ENCODE measurements around the gene PRMT2.

DNA sequence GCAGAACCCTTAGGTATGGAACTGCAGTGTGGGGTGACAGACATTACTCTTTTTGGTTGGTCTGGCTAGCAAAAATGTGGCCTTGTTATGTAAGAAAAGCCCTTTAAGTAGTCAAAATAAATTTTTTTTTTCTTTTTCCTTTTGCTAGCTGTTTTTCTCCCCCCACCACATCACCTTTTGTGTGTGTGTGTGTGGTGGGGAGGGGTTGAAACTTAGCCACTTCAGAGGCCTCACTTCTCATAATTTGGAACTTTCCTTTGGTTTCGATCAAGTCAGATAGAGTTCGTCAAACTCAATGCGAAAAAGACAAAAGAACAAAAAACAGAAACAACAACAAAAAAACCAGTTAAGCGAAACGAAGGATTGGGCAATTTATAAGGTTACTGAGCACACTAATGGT, 1.9 kb upstream of the PRMT2 start:
- TF ChIP-seq, protein P1, sequence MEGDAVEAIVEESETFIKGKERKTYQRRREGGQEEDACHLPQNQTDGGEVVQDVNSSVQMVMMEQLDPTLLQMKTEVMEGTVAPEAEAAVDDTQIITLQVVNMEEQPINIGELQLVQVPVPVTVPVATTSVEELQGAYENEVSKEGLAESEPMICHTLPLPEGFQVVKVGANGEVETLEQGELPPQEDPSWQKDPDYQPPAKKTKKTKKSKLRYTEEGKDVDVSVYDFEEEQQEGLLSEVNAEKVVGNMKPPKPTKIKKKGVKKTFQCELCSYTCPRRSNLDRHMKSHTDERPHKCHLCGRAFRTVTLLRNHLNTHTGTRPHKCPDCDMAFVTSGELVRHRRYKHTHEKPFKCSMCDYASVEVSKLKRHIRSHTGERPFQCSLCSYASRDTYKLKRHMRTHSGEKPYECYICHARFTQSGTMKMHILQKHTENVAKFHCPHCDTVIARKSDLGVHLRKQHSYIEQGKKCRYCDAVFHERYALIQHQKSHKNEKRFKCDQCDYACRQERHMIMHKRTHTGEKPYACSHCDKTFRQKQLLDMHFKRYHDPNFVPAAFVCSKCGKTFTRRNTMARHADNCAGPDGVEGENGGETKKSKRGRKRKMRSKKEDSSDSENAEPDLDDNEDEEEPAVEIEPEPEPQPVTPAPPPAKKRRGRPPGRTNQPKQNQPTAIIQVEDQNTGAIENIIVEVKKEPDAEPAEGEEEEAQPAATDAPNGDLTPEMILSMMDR (IDR thresholded peaks at IDR 0.05 in 4 of 5, conservative IDR thresholded peaks at IDR 0.05 in 1 of 5) = no peak
- no peak for TF ChIP-seq POLR2A (IDR thresholded peaks at IDR 0.05)
